Measurements from ENCODE around the gene ATP10B. TPM values are rescaled to one million over a fixed set of nuclear protein-coding genes. Genes with fewer than 3 reads are reported as not detected.

The ATP10B gene
- polyA plus RNA-seq, 1 of the 3 experiments (the other 2 are of a cell fraction) = not detected

DNA sequence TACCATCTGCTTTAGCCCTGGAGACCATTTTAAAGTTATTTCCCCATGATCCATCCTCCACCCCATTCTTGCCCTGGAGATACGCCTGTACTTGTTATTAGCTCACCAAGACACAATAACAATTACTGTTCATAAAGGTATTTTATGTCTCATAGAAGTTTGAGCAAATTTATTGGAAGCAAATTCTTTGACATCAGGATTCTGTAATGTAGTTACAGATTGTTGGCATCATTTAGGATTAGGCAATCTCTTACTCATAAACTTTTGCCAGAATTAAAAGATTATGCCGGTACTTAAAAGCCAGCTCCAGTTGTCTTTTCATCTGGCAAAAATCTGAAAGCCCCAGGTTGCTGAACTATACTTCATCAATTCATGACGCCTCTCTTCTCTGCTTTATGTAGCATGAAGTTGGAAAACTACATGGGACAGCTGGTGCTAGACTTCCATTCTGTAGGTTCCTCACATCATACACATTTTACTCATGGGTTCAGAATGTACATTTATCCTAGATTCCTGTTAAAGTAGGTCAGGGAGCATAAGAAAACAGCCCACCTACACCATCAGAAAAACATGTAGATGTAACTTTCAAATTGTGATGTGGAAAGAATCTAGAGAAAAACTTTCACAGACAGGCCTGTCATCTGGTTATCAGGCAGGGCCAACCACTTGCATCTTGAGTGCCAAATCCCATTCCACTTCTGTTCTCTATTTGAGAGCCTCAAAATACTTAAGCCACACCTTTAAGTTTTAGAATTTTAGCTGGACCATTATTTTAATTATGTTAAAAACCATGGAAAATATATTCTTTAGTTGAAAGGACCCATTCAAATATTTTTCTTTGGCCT is 14.0 kb downstream of the ATP10B start:
- Histone ChIP-seq H3K79me2 (ENCODE audit: insufficient read depth) (no peaks in the 10 kb centered on the region), H3K4me3 (ENCODE audit: low read depth in 2 of 2, low read length in 1 of 2) (no peak overlapping the region), H3F3A (replicated peaks; ENCODE audit: insufficient read depth) (no peaks in the 10 kb centered on the region), H3K9me2 (no peaks in the 10 kb centered on the region), H3K36me3 (replicated peaks in 1 of 2; ENCODE audit: control insufficient read depth in 1 of 2, insufficient read depth in 2 of 2, low read length in 1 of 2) (no peaks in the 10 kb centered on the region), H3K4me2 (no peak overlapping the region), H3K27ac (ENCODE audit: low read depth in 2 of 2, low read length in 1 of 2) (no peak overlapping the region), H3K27me3 (ENCODE audit: insufficient read depth) (no peaks in the 10 kb centered on the region), H2AFZ (ENCODE audit: low read depth) (no peak overlapping the region), H4K20me1 (ENCODE audit: insufficient read depth) (no peaks in the 10 kb centered on the region), H3K9ac (no peak overlapping the region), H3K9me3 (no peaks in the 10 kb centered on the region), H3K4me1 (ENCODE audit: control insufficient read depth in 1 of 2, insufficient read depth in 2 of 2, low read depth in 1 of 2, low read length in 1 of 2) (no peaks in the 10 kb centered on the region)
- POLR2A ChIA-PET = no interaction called here
- CTCF ChIA-PET = interaction anchor here (0.8 kb wide), 1 partner anchor 17 kb away, joined by 3 read pairs; no protein-coding TSS in a partner anchor
- 4% methylated on average over 3 of the region's 3 CpGs for WGBS (ENCODE audit: low lambda C conversion rate)
- TF ChIP-seq FOXJ3 (CRISPR knock-in tag; IDR thresholded peaks at IDR 0.05) = no peak
- no peak for TF ChIP-seq SMC3 (IDR thresholded peaks at IDR 0.05; ENCODE audit: low read depth, low read length)
- no peak for TF ChIP-seq FOXM1 (IDR thresholded peaks at IDR 0.05; ENCODE audit: low read depth)
- no peak for TF ChIP-seq RXRA (IDR thresholded peaks at IDR 0.05; ENCODE audit: borderline replicate concordance, low read depth)
- TF ChIP-seq MXI1 (IDR thresholded peaks at IDR 0.05; ENCODE audit: low read depth, low read length) = no peak
- no peak for TF ChIP-seq ELF1 (IDR thresholded peaks at IDR 0.05)
- no peak for TF ChIP-seq RCOR1 (IDR thresholded peaks at IDR 0.05; ENCODE audit: low read length)
- no peak for DNase-seq

DNA sequence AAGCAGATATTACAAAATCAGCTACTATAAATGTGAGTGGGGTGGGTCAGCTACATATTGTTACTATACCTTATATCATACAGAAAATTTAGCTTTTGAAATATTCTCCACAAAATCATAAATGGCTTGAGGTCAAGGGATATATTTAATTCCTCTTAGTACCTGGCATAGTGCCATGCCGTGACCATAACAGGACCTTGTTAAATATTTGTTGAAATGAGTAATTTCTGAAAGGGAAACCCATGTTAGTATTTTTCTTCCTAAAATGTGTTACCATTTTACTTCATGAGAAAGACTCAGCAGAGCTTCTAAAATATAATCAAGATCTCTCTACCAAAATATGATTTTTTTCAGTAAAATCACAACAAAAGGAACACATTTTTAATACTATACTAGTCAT is 14.8 kb downstream of the ATP10B start:
- WGBS (ENCODE audit: low lambda C conversion rate) = 4% methylated on average over 1 of the region's 1 CpG
- no peaks in the 10 kb centered on the region for H3K79me2 ChIP-seq (ENCODE audit: insufficient read depth)
- ChIA-PET CTCF (interaction anchor here (0.6 kb wide), 1 partner anchor 161 kb away, joined by 3 read pairs; no protein-coding TSS in a partner anchor), POLR2A (no interaction called here)
- no peak overlapping the region for H3K4me3 ChIP-seq (ENCODE audit: low read depth in 2 of 2, low read length in 1 of 2)
- H3K9ac ChIP-seq = no peak overlapping the region
- no peaks in the 10 kb centered on the region for H3K27me3 ChIP-seq (ENCODE audit: insufficient read depth)
- H2AFZ ChIP-seq (ENCODE audit: low read depth) = no peak overlapping the region
- TF ChIP-seq CHD2 (IDR thresholded peaks at IDR 0.05; ENCODE audit: low read length, partially characterized antibody) = no peak
- TF ChIP-seq MXI1 (IDR thresholded peaks at IDR 0.05; ENCODE audit: low read depth, low read length) = no peak
- no peak for TF ChIP-seq GATA2 (CRISPR knock-in tag; IDR thresholded peaks at IDR 0.05)
- no peak for TF ChIP-seq FOXM1 (IDR thresholded peaks at IDR 0.05; ENCODE audit: low read depth)
- no peak overlapping the region for H3K4me2 ChIP-seq
- no peaks in the 10 kb centered on the region for H3K9me2 ChIP-seq
- no peaks in the 10 kb centered on the region for H4K20me1 ChIP-seq (ENCODE audit: insufficient read depth)
- H3K27ac ChIP-seq (ENCODE audit: low read depth in 2 of 2, low read length in 1 of 2) = no peak overlapping the region
- no peaks in the 10 kb centered on the region for H3F3A ChIP-seq (replicated peaks; ENCODE audit: insufficient read depth)
- no peaks in the 10 kb centered on the region for H3K9me3 ChIP-seq
- no peaks in the 10 kb centered on the region for H3K4me1 ChIP-seq (ENCODE audit: control insufficient read depth in 1 of 2, insufficient read depth in 2 of 2, low read depth in 1 of 2, low read length in 1 of 2)
- no peaks in the 10 kb centered on the region for H3K36me3 ChIP-seq (replicated peaks in 1 of 2; ENCODE audit: control insufficient read depth in 1 of 2, insufficient read depth in 2 of 2, low read length in 1 of 2)
- no peak for DNase-seq

DNA sequence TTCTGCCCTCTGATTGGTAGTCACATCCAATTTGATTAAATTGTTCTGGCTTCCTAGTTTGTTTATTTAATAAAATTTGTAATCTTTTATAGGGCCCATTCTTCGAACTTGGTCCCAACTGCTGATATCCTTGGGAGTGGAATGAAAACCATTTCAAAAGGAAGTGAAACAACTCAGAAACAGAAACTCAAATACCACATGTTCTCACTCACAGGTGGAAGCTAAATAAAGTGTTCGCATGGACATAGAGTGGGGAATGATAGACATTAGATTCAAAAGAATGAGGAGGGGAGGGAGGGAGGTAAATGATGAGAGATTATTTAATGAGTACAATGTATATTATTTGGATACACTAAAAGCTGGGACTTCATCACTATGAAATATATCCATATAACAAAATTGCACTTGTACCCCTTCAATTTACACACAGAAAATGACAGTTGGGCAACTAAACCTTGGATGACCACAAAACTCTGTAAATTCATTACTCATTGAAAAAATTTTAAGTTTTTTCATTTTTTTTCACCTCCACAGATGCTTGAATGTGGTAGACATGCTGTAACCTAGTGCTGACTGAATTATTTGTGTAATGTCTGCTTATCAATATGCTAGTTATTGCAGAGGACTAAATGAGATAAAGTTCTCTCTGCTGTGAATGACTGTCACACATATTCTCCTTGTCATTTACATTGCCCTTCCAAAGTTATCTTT is 16.0 kb downstream of the ATP10B start:
- H3K36me3 ChIP-seq (replicated peaks in 1 of 2; ENCODE audit: control insufficient read depth in 1 of 2, insufficient read depth in 2 of 2, low read length in 1 of 2) = no peaks in the 10 kb centered on the region
- no peak for DNase-seq
- H3F3A ChIP-seq (replicated peaks; ENCODE audit: insufficient read depth) = no peaks in the 10 kb centered on the region
- H3K27ac ChIP-seq (ENCODE audit: low read depth in 2 of 2, low read length in 1 of 2) = no peak overlapping the region
- no peaks in the 10 kb centered on the region for H4K20me1 ChIP-seq (ENCODE audit: insufficient read depth)
- H3K4me3 ChIP-seq (ENCODE audit: low read depth in 2 of 2, low read length in 1 of 2) = no peak overlapping the region
- CTCF ChIA-PET = interaction anchor here (1.4 kb wide), 1 partner anchor 11 kb away, joined by 3 read pairs; no protein-coding TSS in a partner anchor
- TF ChIP-seq EP300 (IDR thresholded peaks at IDR 0.05; ENCODE audit: borderline replicate concordance in 1 of 2, low read depth in 1 of 2, low read length in 1 of 2) (no peak), ELF1 (IDR thresholded peaks at IDR 0.05) (no peak)
- H3K9me3 ChIP-seq = no peaks in the 10 kb centered on the region
- H3K4me1 ChIP-seq (ENCODE audit: control insufficient read depth in 1 of 2, insufficient read depth in 2 of 2, low read depth in 1 of 2, low read length in 1 of 2) = no peaks in the 10 kb centered on the region
- H3K27me3 ChIP-seq (ENCODE audit: insufficient read depth) = no peaks in the 10 kb centered on the region
- H2AFZ ChIP-seq (ENCODE audit: low read depth) = no peak overlapping the region
- H3K79me2 ChIP-seq (ENCODE audit: insufficient read depth) = no peaks in the 10 kb centered on the region
- H3K4me2 ChIP-seq = no peak overlapping the region
- 18% methylated on average over 2 of the region's 2 CpGs for WGBS (ENCODE audit: low lambda C conversion rate)
- POLR2A ChIA-PET = no interaction called here
- H3K9me2 ChIP-seq = no peaks in the 10 kb centered on the region
- H3K9ac ChIP-seq = no peak overlapping the region

Measured in SK-N-SH (cell line).